Mucosa of gallbladder (tissue), 1 donor: ENCODE results near the gene RCAN2. TPM values are rescaled to one million over a fixed set of nuclear protein-coding genes. Genes with fewer than 3 reads are reported as not detected.

ENCODE experiments used
- DNase-seq: peaks from one replicate; pipeline ENCODE4 v3.0.0-alpha.2; 2020; ENCODE audit warnings: low spot score
- total RNA-seq: library from RNA; stranded (reverse); gene quantifications from one replicate; pipeline ENCODE4 v1.2.1, GENCODE V29; 2021
- donor health status: DM: no; HTN: no; CAD: no.

RCAN2 gene
- total RNA-seq, 1 donor from 2014 or later = 61.7 TPM

GRCh38 chr6:46491628-46492547 is 639 bp upstream of the RCAN2 start:
- peak; percentile 40 for DNase-seq

- DNase-seq = peak; percentile 29
Measured at GRCh38 chr6:46490425-46491200, 636 bp downstream of the RCAN2 start.

- no peak for DNase-seq
Measured at GRCh38 chr6:46486181-46486580, 5.1 kb downstream of the RCAN2 start.

- no peak for DNase-seq
Measured at GRCh38 chr6:46484081-46484820, 7.0 kb downstream of the RCAN2 start.

GRCh38 chr6:46476301-46476700 is 14.9 kb downstream of the RCAN2 start:
- DNase-seq = no peak

- DNase-seq = no peak
Measured at GRCh38 chr6:46473881-46474280, 17.4 kb downstream of the RCAN2 start.

- DNase-seq = no peak
Measured at GRCh38 chr6:46472243-46472642, 19.0 kb downstream of the RCAN2 start.

- no peak for DNase-seq
Measured at GRCh38 chr6:46469021-46469420, 22.2 kb downstream of the RCAN2 start.

GRCh38 chr6:46468403-46469010 is 22.7 kb downstream of the RCAN2 start:
- no peak for DNase-seq

GRCh38 chr6:46466570-46466969 is 24.7 kb downstream of the RCAN2 start:
- DNase-seq = no peak

GRCh38 chr6:46465294-46466165 is 25.7 kb downstream of the RCAN2 start:
- DNase-seq = no peak

GRCh38 chr6:46456297-46456696 is 35.0 kb downstream of the RCAN2 start:
- no peak for DNase-seq

- no peak for DNase-seq
Measured at GRCh38 chr6:46454691-46455090, 36.6 kb downstream of the RCAN2 start.

GRCh38 chr6:46453741-46454316 is 37.4 kb downstream of the RCAN2 start:
- no peak for DNase-seq

GRCh38 chr6:46453216-46453615 is 38.0 kb downstream of the RCAN2 start:
- DNase-seq = no peak

- no peak for DNase-seq
Measured at GRCh38 chr6:46452312-46452917, 38.8 kb downstream of the RCAN2 start.

- no peak for DNase-seq
Measured at GRCh38 chr6:46451343-46451742, 39.9 kb downstream of the RCAN2 start.

GRCh38 chr6:46444772-46445454 is 46.3 kb downstream of the RCAN2 start:
- DNase-seq = no peak

GRCh38 chr6:46443623-46444022 is 47.6 kb downstream of the RCAN2 start:
- DNase-seq = no peak
